Raji (cell line): ENCODE data around the gene ZBTB25.

Experiments used
- POLR2A ChIP-seq: IDR thresholded peaks from 2 replicates; pipeline ENCODE4 v1.6.1; 2011; ENCODE audit warnings: low read depth, low read length, control low read depth; ENCODE audit not compliant: insufficient read depth

Gene ZBTB25

DNA sequence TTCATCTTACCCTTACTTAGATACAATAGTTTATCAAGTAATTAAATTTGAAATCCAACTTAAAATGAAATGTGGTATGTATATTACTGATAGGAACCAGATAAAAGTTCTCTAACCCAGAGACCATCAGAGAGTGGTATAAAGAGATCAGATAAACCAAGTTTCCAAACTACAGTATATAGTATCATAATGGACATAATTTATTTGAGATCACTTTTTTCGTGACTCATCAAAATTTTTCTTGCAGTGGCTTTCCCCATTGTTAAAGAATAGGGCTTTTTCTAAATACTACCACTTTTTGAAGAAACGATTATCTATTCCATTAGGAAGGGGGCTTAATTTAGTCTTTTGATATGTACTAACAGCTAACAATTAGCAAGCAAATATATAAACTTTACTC is 21.7 kb upstream of the ZBTB25 start:
- TF ChIP-seq POLR2A, result no peak

GRCh38 chr14:64522591-64523355 is 19.1 kb upstream of the ZBTB25 start:
- TF ChIP-seq POLR2A, result no peak

DNA sequence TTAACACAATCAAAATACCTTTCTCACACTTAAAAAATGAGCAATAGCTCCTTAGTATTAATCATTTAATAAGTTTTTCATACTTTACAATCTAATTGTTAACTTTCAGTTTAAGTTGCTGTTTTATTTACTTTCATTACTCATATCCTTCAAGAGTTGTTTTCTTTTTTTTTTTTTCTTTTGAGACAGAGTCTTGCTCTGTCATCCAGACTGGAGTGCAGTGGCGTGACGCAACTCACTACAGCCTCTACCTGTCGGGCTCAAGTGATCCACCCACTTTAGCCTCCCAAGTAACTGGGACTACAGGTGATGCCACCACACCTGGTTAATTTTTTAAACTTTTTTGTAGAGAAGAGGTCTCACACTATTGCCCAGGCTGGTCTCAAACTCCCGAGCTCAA is 17.1 kb upstream of the ZBTB25 start:
- TF ChIP-seq POLR2A, result no peak

DNA sequence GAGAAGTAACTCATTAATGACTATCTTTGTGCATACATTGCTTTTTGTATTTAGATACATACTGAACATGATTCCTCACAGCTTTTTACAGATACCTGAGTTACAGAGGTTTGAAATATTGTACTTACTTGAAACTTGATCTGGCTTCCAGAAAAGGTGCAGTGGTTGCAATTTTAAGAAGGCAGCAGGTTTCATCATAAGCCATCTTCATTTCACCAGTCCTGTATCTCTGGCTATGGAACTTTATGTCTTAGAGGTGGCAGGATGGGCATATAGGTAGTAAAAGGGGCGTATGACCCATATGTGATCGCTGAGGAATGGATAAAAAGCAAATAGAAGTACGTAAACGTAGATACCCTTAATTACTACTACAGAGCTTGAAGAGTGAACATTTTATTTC is 14.6 kb upstream of the ZBTB25 start:
- TF ChIP-seq POLR2A, result no peak

GRCh38 chr14:64516969-64517368 is 13.3 kb upstream of the ZBTB25 start:
- no peak for TF ChIP-seq POLR2A

DNA sequence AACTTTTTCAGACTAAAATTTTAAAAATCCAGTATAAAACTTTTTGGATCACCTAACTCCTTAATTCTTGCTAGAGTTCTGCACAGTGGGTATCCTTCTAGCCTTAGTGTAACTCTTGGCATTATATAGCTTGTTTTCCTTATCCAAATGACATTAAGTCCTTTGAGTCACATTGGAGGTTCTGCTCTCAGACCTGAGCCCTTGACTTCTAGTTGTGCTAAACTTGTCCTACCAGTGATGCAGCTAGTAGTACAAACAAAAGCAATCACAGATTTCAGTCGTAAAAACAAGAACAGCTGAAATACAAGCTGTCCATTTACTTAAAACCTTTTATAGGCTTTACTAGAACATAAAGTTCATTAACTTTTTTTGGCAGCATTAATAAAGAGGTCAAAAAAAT is 11.4 kb upstream of the ZBTB25 start:
- TF ChIP-seq POLR2A, result no peak

- no peak for TF ChIP-seq POLR2A
These were observed 9.6 kb upstream of the ZBTB25 start for GRCh38 chr14:64513271-64513670.

DNA sequence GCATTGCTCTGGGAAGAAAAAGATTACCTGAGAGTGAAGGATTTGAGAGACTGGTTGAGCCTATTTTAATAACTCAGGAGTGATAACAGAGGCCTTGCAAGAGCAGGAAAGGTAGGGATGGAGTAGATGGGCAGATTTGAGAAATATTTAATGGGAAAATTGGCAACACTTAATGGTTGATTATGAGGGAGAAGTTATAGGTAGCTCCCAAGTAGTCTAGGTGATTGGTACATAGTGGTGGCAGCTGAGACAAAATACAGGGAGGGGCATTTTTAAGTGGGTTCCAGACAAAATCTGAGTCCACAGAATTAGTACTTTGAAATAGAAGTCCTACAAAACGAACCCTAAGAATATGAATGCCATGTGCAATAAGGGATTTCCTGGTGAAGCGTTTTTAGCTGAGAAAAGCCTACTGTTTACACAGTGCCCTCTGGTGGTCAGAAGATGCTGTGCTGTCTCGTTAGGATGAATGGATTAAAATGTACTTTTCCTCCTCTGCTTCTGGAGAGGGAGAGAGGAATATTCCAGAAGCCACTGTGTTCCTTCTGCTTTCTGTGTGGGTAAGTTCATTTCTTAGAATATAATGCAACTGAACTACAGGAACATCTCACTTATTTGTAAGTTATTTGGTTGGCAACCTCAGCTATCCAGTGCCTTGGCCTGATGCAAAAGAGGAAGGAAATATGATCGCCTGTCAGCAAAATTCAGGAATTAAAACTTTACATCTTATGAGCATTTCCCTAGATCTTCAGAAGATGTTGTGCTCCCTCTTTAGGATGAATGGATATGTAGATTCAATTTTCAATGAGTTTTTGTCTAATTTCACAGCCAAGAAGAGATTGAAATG is 7.4 kb upstream of the ZBTB25 start:
- no peak for TF ChIP-seq POLR2A

- TF ChIP-seq POLR2A, result no peak
These were observed 5.4 kb upstream of the ZBTB25 start for GRCh38 chr14:64509036-64509435.

DNA sequence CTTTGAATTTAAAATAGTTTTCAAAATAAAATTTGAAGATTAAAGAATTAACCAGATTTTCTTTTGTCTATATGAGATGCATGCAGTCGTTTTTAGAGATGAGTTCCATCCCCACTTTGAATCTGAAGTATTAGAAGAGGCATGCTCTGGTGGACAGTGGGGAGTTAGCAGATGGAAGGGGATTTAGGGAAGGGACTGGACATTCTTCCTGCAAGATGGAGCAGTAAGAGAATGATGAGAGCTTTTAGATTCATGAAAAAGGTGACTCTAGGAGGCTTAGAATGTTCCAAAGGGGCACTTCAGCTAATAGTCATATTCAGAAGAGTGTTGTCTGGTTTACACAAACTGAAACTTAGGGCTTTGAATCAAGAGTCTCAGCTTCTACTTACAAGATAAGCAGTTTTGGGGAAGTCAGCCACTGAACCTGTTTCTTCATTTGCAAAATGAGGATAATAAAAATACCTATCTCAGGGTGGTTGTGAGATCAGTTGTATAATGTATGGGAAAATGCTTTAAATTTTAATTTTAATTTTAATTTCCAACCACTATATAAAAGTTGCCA is 4.7 kb upstream of the ZBTB25 start:
- TF ChIP-seq POLR2A, result no peak

GRCh38 chr14:64507376-64508156 is 3.9 kb upstream of the ZBTB25 start:
- no peak for TF ChIP-seq POLR2A

GRCh38 chr14:64506721-64507120 is 3.1 kb upstream of the ZBTB25 start:
- no peak for TF ChIP-seq POLR2A

DNA sequence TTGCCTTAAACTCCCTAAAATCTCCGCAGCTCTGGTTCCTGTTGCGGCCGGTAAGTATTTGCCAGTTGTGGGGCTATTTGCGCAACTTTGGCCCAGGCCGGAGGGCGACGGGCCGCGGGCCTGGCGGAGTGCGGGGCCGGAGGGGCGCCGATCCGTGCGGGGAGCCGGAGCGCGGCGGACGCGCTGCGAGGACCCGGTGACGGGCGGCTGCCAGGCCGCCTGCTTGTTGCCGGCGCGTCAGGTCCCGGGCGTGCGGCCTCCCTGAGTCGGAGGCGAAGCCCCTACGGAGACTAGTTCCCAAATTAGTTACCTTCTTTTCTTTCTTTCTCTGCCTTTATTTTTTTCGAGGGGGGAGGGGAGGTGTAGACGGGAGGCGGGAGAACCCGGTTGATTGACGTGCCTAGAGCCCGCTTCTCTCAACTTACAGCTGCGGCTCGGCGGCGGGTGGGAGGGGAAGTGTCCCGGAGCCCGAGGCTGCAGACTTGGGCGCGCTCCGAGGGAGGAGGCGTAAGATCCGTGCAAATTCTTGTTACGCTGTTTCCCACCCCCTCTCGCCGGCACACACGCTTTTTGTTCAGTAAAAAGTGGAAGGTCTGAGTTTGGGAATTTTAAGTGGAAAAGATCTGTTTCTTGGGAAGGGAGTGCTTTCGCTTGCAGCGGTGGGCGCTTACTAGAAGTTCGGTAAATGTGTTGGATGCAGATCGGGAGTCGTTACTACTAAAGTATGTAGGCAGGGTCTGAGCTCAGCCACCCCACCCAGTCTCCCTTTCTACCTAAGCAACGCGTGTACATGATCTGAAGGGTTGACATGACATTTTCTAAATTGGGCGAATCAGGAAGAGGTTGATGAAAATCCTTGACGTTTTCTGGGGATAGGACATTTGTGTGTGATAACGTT is 1.5 kb upstream of the ZBTB25 start:
- TF ChIP-seq POLR2A, result peak; percentile 31; the same call in 1 of the 2 replicates

- TF ChIP-seq POLR2A, result peak; percentile 79
These were observed 765 bp upstream of the ZBTB25 start, which contains the start of gene ZBTB1 for GRCh38 chr14:64504310-64504896. TSS of gene ZBTB1 (plus strand) at chr14:64504770. CDS start at chr14:64521505, 16,735 bp downstream.
